ENCODE measurements around the gene STOX2. TPM values are rescaled to one million over a fixed set of nuclear protein-coding genes. Genes with fewer than 3 reads are reported as not detected.

The STOX2 gene
- polyA plus RNA-seq, 1 of the 3 experiments (the other 2 are of a cell fraction): 0.16 TPM

DNA sequence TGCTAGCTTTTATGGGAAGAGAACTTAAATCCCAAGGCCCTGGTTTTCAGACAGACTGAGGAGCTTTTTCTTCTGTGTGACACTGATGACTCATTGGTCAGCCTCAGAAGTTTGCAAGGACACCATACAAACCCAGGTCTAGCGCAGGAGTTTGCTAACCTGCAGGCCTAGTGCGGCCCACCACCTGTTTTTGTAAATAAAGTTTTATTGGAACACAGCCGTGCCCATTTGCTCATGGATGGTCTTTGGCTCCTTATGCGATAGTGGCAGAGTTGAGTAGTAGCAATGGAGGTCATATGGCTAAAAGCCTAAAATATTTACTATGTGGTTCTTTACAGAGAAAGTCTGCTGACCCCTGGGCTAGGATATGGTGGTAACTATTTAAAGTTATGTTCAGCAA lies 98.3 kb downstream of the STOX2 start:
- Histone ChIP-seq H3K4me1 (ENCODE audit: control insufficient read depth in 1 of 2, insufficient read depth in 2 of 2, low read depth in 1 of 2, low read length in 1 of 2) (no peaks in the 10 kb centered on the region; a peak in 1 of 4 replicates), H3K36me3 (replicated peaks in 1 of 2; ENCODE audit: control insufficient read depth in 1 of 2, insufficient read depth in 2 of 2, low read length in 1 of 2) (no peaks in the 10 kb centered on the region), H3K4me3 (ENCODE audit: low read depth in 2 of 2, low read length in 1 of 2) (no peak overlapping the region), H3K9me3 (no peaks in the 10 kb centered on the region), H4K20me1 (ENCODE audit: insufficient read depth) (no peaks in the 10 kb centered on the region), H3F3A (replicated peaks; ENCODE audit: insufficient read depth) (no peaks in the 10 kb centered on the region), H2AFZ (ENCODE audit: low read depth) (no peak overlapping the region), H3K4me2 (no peak overlapping the region), H3K79me2 (ENCODE audit: insufficient read depth) (no peaks in the 10 kb centered on the region), H3K27ac (ENCODE audit: low read depth in 2 of 2, low read length in 1 of 2) (no peak overlapping the region), H3K9ac (no peak overlapping the region), H3K9me2 (no peaks in the 10 kb centered on the region), H3K27me3 (ENCODE audit: insufficient read depth) (no peaks in the 10 kb centered on the region)
- 69% methylated on average over 4 of the region's 4 CpGs for WGBS (ENCODE audit: low lambda C conversion rate)
- DNase-seq: no peak
- ChIA-PET CTCF (interaction anchor here (0.7 to 2.0 kb wide), 2 partner anchors 97 to 136 kb away, joined by 3 to 6 read pairs; no protein-coding TSS in a partner anchor), POLR2A (no interaction called here)
- TF ChIP-seq FOXM1 (IDR thresholded peaks at IDR 0.05; ENCODE audit: low read depth) (no peak), TCF12 (IDR thresholded peaks at IDR 0.05) (no peak), FOXJ3 (CRISPR knock-in tag; IDR thresholded peaks at IDR 0.05) (no peak), RFX5 (IDR thresholded peaks at IDR 0.05; ENCODE audit: low read length) (no peak), FOSL2 (IDR thresholded peaks at IDR 0.05; ENCODE audit: borderline replicate concordance, low read depth) (no peak), CHD2 (IDR thresholded peaks at IDR 0.05; ENCODE audit: low read length, partially characterized antibody) (no peak), SIN3A (IDR thresholded peaks at IDR 0.05; ENCODE audit: borderline replicate concordance, low read depth, low read length) (no peak), ELF1 (IDR thresholded peaks at IDR 0.05) (no peak), NRF1 (IDR thresholded peaks at IDR 0.05; ENCODE audit: low read depth, low read length) (no peak), MXI1 (IDR thresholded peaks at IDR 0.05; ENCODE audit: low read depth, low read length) (no peak)
- TF ChIP-seq, protein P1, sequence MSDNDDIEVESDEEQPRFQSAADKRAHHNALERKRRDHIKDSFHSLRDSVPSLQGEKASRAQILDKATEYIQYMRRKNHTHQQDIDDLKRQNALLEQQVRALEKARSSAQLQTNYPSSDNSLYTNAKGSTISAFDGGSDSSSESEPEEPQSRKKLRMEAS (IDR thresholded peaks at IDR 0.05; ENCODE audit: low read depth): no peak
- TF ChIP-seq, protein P2, sequence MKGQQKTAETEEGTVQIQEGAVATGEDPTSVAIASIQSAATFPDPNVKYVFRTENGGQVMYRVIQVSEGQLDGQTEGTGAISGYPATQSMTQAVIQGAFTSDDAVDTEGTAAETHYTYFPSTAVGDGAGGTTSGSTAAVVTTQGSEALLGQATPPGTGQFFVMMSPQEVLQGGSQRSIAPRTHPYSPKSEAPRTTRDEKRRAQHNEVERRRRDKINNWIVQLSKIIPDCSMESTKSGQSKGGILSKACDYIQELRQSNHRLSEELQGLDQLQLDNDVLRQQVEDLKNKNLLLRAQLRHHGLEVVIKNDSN (IDR thresholded peaks at IDR 0.05; ENCODE audit: borderline replicate concordance, low read depth): no peak
- TF ChIP-seq, protein P3, sequence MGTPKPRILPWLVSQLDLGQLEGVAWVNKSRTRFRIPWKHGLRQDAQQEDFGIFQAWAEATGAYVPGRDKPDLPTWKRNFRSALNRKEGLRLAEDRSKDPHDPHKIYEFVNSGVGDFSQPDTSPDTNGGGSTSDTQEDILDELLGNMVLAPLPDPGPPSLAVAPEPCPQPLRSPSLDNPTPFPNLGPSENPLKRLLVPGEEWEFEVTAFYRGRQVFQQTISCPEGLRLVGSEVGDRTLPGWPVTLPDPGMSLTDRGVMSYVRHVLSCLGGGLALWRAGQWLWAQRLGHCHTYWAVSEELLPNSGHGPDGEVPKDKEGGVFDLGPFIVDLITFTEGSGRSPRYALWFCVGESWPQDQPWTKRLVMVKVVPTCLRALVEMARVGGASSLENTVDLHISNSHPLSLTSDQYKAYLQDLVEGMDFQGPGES (IDR thresholded peaks at IDR 0.05; ENCODE audit: low read depth, low read length): no peak

GRCh38 chr4:184007891-184008290 lies 102.8 kb downstream of the STOX2 start:
- H2AFZ ChIP-seq (ENCODE audit: low read depth): no peak overlapping the region
- no peak for DNase-seq
- TF ChIP-seq RFX5 (IDR thresholded peaks at IDR 0.05; ENCODE audit: low read length) (no peak), NRF1 (IDR thresholded peaks at IDR 0.05; ENCODE audit: low read depth, low read length) (no peak), FOXM1 (IDR thresholded peaks at IDR 0.05; ENCODE audit: low read depth) (no peak), JUND (IDR thresholded peaks at IDR 0.05) (no peak), YY1 (IDR thresholded peaks at IDR 0.05; ENCODE audit: low read depth) (no peak), EZH2phosphoT487 (IDR thresholded peaks at IDR 0.05; ENCODE audit: borderline replicate concordance, low read depth) (no peak), NFIC (IDR thresholded peaks at IDR 0.05; ENCODE audit: borderline replicate concordance) (no peak), SIN3A (IDR thresholded peaks at IDR 0.05; ENCODE audit: borderline replicate concordance, low read depth, low read length) (no peak)

More at GRCh38 chr4:184007891-184008290, 102.8 kb downstream of the STOX2 start:
- Histone ChIP-seq H3K9me3 (no peaks in the 10 kb centered on the region), H3K36me3 (replicated peaks in 1 of 2; ENCODE audit: control insufficient read depth in 1 of 2, insufficient read depth in 2 of 2, low read length in 1 of 2) (peaks cover 0 to 3% of the 10 kb centered on the region in 2 experiments), H3K9ac (no peak overlapping the region), H3K9me2 (no peaks in the 10 kb centered on the region), H3K27ac (ENCODE audit: low read depth in 2 of 2, low read length in 1 of 2) (no peak overlapping the region), H3K4me1 (ENCODE audit: control insufficient read depth in 1 of 2, insufficient read depth in 2 of 2, low read depth in 1 of 2, low read length in 1 of 2) (peaks cover 0 to 12% of the 10 kb centered on the region in 2 experiments; a peak in 2 of 4 replicates), H3F3A (replicated peaks; ENCODE audit: insufficient read depth) (no peaks in the 10 kb centered on the region), H3K4me2 (no peak overlapping the region), H3K79me2 (ENCODE audit: insufficient read depth) (no peaks in the 10 kb centered on the region), H4K20me1 (ENCODE audit: insufficient read depth) (no peaks in the 10 kb centered on the region), H3K4me3 (ENCODE audit: low read depth in 2 of 2, low read length in 1 of 2) (no peak overlapping the region), H3K27me3 (ENCODE audit: insufficient read depth) (no peaks in the 10 kb centered on the region)
- WGBS (ENCODE audit: low lambda C conversion rate): 16% methylated on average over 3 of the region's 3 CpGs
- ChIA-PET CTCF (interaction anchor here (1.2 kb wide), 1 partner anchor 92 kb away, joined by 7 read pairs; no protein-coding TSS in a partner anchor), POLR2A (no interaction called here)

Measured in SK-N-SH (cell line).